Esophagus squamous epithelium (tissue), 4 donors: Measurements from ENCODE around the gene CSHL1.

Experiments used
- POLR2A ChIP-seq, 4 donors: fragments of 450-650 bp; IDR thresholded peaks; one replicate each; pipeline ENCODE4 v1.6.1; 2017; ENCODE audit warnings: antibody characterized with exemption in 4 of 4, mild to moderate bottlenecking in 4 of 4, moderate library complexity in 3 of 4
- TF ChIP-seq, protein P1 (sequence below), 6 experiments: fragments of 450-650 bp in 4 of 6; fragments of 200-600 bp in 2 of 6; sonication (generic) in 2 of 6; IDR thresholded peaks; one replicate each; pipeline ENCODE4 v1.5.1; 2016 to 2019; ENCODE audit warnings: antibody characterized with exemption in 6 of 6, mild to moderate bottlenecking in 4 of 6, moderate library complexity in 4 of 6

DNA sequence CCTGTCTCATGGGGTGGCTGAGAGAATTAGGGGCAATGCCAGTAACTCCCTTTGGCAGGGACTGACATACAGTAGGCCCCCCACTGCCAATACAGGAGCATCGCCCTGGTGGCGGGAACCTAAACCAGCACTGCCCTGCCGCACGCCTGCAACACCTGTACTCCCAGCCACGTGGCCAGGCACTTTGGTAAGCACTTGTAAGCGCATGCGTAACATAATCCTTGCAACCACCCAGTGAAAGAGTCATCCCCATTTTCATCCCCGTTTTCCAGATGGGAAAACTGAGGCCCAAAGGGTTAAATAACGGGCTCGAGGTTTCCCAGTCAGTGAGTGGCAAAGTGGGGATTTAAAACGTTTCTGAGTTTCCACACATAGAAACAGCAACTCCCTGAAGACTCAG lies 44.2 kb upstream of the CSHL1 start:
- TF ChIP-seq, protein P1, sequence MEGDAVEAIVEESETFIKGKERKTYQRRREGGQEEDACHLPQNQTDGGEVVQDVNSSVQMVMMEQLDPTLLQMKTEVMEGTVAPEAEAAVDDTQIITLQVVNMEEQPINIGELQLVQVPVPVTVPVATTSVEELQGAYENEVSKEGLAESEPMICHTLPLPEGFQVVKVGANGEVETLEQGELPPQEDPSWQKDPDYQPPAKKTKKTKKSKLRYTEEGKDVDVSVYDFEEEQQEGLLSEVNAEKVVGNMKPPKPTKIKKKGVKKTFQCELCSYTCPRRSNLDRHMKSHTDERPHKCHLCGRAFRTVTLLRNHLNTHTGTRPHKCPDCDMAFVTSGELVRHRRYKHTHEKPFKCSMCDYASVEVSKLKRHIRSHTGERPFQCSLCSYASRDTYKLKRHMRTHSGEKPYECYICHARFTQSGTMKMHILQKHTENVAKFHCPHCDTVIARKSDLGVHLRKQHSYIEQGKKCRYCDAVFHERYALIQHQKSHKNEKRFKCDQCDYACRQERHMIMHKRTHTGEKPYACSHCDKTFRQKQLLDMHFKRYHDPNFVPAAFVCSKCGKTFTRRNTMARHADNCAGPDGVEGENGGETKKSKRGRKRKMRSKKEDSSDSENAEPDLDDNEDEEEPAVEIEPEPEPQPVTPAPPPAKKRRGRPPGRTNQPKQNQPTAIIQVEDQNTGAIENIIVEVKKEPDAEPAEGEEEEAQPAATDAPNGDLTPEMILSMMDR (IDR thresholded peaks at IDR 0.05), result no peak
- TF ChIP-seq POLR2A (IDR thresholded peaks at IDR 0.05), result no peak
